Calu3 (cell line): ENCODE measurements around the gene SLC22A23. TPM values are rescaled to one million over a fixed set of nuclear protein-coding genes. Genes with fewer than 3 reads are reported as not detected.

Experiments
- BruUV-seq: library from RNA; stranded (reverse); fragments of 400-500 nt; replicated peaks from 2 replicates; lab custom pipeline; 2021; lab: Mats Ljungman, UMichigan
- CTCF ChIA-PET: fragments of 300-600 bp; sonication (Branson Sonifier 250); formaldehyde crosslinking; loops from one replicate; lab custom pipeline; 2022; ENCODE audit warnings: antibody characterized with exemption; lab: Charles Lee
- DNase-seq: peaks from one replicate; pipeline ENCODE4 v3.0.0; 2022
- H3K27ac Mint-ChIP-seq: one replicate; pipeline ENCODE4 v1.8.0; 2022; ENCODE audit warnings: mixed read lengths; ENCODE audit not compliant: unreplicated experiment
- H3K27me3 Mint-ChIP-seq: one replicate; pipeline ENCODE4 v1.8.0; 2022; ENCODE audit warnings: mixed read lengths; ENCODE audit not compliant: unreplicated experiment
- H3K36me3 Mint-ChIP-seq: one replicate; pipeline ENCODE4 v1.8.0; 2022; ENCODE audit warnings: mild to moderate bottlenecking, moderate library complexity, mixed read lengths; ENCODE audit not compliant: insufficient read depth, unreplicated experiment
- H3K4me1 Mint-ChIP-seq: one replicate; pipeline ENCODE4 v1.8.0; 2022; ENCODE audit warnings: mild to moderate bottlenecking, low read depth, mixed read lengths; ENCODE audit not compliant: unreplicated experiment
- H3K4me3 Mint-ChIP-seq: one replicate; pipeline ENCODE4 v1.8.0; 2022; ENCODE audit warnings: mild to moderate bottlenecking, low read depth, moderate library complexity, mixed read lengths; ENCODE audit not compliant: unreplicated experiment
- H3K9me3 Mint-ChIP-seq: one replicate; pipeline ENCODE4 v1.8.0; 2022; ENCODE audit warnings: low read depth, mixed read lengths; ENCODE audit not compliant: unreplicated experiment
- intact Hi-C: fragments of 100-400 bp; cut with micrococcal nuclease; formaldehyde crosslinking; loops from one replicate; pipeline ENCODE4 v1.10.0; 2022; ENCODE audit not compliant: unreplicated experiment
- total RNA-seq: library from RNA; stranded (reverse); gene quantifications from 2 replicates; pipeline ENCODE4 v1.2.3, GENCODE V29; 2022
- TF ChIP-seq, protein P1 (sequence below): fragments of 200-600 bp; IDR thresholded peaks from one replicate; pipeline ENCODE4 v1.8.0; 2022; ENCODE audit warnings: antibody characterized with exemption; ENCODE audit not compliant: unreplicated experiment

The SLC22A23 gene
- total RNA-seq, 1 experiment from 2014 or later = 3.9 TPM

DNA sequence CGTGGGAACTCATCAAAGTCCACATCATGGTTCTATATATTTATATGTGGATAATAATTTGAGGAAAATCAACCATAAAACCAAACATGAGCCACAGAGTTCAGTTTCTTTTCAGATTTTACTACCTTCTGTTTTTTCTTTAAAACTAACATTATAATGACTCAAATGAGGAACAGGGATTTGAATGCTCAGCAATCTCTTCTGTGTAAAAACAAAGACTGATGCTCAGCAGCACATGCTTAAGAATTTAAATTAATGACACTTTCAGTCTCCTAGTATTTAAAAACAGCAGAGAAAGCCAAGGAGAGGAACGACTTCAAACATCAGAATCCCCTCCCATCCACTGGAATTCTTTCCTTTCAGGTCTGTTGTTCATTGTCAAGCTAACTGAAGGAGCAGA lies 125.4 kb downstream of the SLC22A23 start:
- intact Hi-C loops = no loop called here
- TF ChIP-seq, protein P1, sequence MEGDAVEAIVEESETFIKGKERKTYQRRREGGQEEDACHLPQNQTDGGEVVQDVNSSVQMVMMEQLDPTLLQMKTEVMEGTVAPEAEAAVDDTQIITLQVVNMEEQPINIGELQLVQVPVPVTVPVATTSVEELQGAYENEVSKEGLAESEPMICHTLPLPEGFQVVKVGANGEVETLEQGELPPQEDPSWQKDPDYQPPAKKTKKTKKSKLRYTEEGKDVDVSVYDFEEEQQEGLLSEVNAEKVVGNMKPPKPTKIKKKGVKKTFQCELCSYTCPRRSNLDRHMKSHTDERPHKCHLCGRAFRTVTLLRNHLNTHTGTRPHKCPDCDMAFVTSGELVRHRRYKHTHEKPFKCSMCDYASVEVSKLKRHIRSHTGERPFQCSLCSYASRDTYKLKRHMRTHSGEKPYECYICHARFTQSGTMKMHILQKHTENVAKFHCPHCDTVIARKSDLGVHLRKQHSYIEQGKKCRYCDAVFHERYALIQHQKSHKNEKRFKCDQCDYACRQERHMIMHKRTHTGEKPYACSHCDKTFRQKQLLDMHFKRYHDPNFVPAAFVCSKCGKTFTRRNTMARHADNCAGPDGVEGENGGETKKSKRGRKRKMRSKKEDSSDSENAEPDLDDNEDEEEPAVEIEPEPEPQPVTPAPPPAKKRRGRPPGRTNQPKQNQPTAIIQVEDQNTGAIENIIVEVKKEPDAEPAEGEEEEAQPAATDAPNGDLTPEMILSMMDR = no peak

DNA sequence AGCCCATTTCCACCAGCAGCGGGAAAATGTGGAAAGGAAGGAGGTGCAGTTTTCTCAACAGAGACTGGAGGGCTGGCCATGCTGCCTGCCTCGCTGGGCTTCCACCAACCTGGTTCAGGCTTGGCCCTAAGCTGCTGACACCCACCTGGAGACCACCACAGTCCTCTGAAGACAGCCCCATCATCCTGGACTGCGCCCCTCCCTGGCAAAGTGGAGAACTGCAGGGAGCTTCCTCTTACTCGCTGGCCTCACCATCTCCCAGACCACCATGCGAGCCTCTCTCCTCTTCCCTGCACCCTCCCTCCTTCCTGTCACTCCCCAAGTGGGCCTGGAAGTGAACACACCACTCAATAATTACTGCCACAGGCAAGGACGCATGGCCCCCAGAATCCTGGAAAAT lies 126.7 kb downstream of the SLC22A23 start:
- Mint-ChIP-seq H3K4me1 (no peaks in the 10 kb centered on the region), H3K9me3 (no peaks in the 10 kb centered on the region), H3K27me3 (peaks cover 32% of the 10 kb centered on the region), H3K4me3 (no peak overlapping the region), H3K36me3 (no peaks in the 10 kb centered on the region), H3K27ac (no peak overlapping the region)
- TF ChIP-seq, protein P1 = no peak
- intact Hi-C loops = no loop called here
- CTCF ChIA-PET = no interaction called here
- no peak for DNase-seq
- no TSS peak for BruUV-seq

More for the DNA sequence above, 125.4 kb downstream of the SLC22A23 start:
- CTCF ChIA-PET = no interaction called here
- H3K27ac Mint-ChIP-seq = no peak overlapping the region
- no peak overlapping the region for H3K4me3 Mint-ChIP-seq
- H3K36me3 Mint-ChIP-seq = no peaks in the 10 kb centered on the region
- H3K4me1 Mint-ChIP-seq = no peaks in the 10 kb centered on the region
- DNase-seq = no peak
- peaks cover 32% of the 10 kb centered on the region for H3K27me3 Mint-ChIP-seq
- H3K9me3 Mint-ChIP-seq = no peaks in the 10 kb centered on the region
- no TSS peak for BruUV-seq

DNA sequence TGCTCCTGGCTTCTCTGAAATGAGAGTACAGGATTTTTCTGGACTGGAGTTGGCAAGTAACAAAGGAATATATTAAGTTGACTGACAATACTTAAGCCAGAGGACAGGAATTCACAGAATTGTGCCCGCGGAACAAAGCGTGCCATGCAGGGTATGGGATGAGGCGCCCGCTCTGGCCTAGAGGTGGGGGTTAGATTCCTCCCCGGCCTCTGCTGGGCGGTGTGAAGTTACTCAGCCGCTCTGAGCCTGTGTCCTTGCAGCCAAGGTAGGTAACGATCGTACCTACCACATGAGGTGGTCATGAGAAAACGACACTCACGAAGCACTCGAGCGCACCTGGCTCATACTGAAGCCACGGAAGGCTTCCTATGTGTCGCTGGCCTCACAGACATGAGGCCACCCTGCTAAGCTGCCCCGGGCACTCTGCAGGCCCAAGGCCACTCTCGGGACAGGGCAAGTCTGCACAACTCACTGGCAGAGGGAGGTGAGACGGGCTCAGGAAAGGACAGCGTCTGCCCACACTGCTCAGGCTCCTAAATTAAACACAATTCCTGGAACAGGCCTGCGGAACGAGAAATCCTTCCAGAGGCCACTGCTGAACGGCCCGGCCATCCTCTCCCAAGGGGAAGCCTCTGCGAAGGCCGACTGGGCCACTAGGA lies 127.3 kb downstream of the SLC22A23 start:
- Mint-ChIP-seq H3K27ac (no peak overlapping the region), H3K4me3 (no peak overlapping the region), H3K27me3 (peaks cover 32% of the 10 kb centered on the region), H3K4me1 (peaks cover 5% of the 10 kb centered on the region), H3K36me3 (no peaks in the 10 kb centered on the region), H3K9me3 (no peaks in the 10 kb centered on the region)
- intact Hi-C loops = no loop called here
- TF ChIP-seq, protein P1 = no peak
- CTCF ChIA-PET = no interaction called here
- DNase-seq = no peak
- BruUV-seq = no TSS peak

DNA sequence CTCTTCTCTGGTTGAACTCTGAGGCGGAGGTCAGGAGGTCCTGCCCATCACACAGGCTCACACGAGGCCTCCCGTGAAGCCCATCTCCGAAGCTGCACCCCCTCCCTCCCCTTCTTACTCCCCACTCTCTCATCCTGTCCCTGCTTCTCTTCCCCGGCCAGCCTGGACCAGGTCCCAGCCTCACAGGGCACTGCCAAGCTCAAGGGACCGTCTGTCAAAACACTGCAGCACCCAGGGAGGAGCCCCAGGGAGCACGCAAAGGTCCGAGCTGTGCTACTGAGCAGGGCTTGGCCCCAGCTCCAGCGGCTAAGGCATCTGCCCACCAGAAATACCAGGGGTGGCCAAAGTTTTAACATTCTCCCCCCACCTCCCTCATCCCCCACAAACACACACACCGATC lies 128.1 kb downstream of the SLC22A23 start:
- H3K4me3 Mint-ChIP-seq = no peak overlapping the region
- no TSS peak for BruUV-seq
- peaks cover 13% of the 10 kb centered on the region for H3K4me1 Mint-ChIP-seq
- no peaks in the 10 kb centered on the region for H3K9me3 Mint-ChIP-seq
- no peaks in the 10 kb centered on the region for H3K36me3 Mint-ChIP-seq
- H3K27ac Mint-ChIP-seq = no peak overlapping the region
- intact Hi-C loops = no loop called here
- TF ChIP-seq, protein P1 = no peak
- CTCF ChIA-PET = no interaction called here
- peaks cover 30% of the 10 kb centered on the region for H3K27me3 Mint-ChIP-seq
- DNase-seq = no peak
